Body of pancreas (tissue), 4 donors: ENCODE data around the gene PARD6B.

ENCODE experiments used
- POLR2A ChIP-seq, 3 donors: fragments of 450-650 bp; IDR thresholded peaks; one replicate each; pipeline ENCODE4 v1.6.1; 2016; ENCODE audit warnings: antibody characterized with exemption in 3 of 3, mild to moderate bottlenecking in 2 of 3
- TF ChIP-seq, protein P1 (sequence below), 7 experiments: fragments of 450-650 bp in 4 of 7; fragments of 200-600 bp in 3 of 7; sonication (generic) in 3 of 7; IDR thresholded peaks; one replicate each; pipeline ENCODE4 v1.5.1; 2016 to 2019; ENCODE audit warnings: antibody characterized with exemption in 7 of 7

GRCh38 chr20:50710492-50711063 is 20.8 kb upstream of the PARD6B start:
- TF ChIP-seq, protein P1, sequence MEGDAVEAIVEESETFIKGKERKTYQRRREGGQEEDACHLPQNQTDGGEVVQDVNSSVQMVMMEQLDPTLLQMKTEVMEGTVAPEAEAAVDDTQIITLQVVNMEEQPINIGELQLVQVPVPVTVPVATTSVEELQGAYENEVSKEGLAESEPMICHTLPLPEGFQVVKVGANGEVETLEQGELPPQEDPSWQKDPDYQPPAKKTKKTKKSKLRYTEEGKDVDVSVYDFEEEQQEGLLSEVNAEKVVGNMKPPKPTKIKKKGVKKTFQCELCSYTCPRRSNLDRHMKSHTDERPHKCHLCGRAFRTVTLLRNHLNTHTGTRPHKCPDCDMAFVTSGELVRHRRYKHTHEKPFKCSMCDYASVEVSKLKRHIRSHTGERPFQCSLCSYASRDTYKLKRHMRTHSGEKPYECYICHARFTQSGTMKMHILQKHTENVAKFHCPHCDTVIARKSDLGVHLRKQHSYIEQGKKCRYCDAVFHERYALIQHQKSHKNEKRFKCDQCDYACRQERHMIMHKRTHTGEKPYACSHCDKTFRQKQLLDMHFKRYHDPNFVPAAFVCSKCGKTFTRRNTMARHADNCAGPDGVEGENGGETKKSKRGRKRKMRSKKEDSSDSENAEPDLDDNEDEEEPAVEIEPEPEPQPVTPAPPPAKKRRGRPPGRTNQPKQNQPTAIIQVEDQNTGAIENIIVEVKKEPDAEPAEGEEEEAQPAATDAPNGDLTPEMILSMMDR (IDR thresholded peaks at IDR 0.05) = no peak
- no peak for TF ChIP-seq POLR2A (IDR thresholded peaks at IDR 0.05)
